HG02981 (cell line): Measurements from ENCODE around the gene CDCA7.
"Not testable (repeated sequence)": the region's sequence is repeated elsewhere in the genome, so short reads cannot be mapped to it uniquely, and the experiment has no call there.

Experiments used
- ATAC-seq: cut with Tn5 transposase; IDR thresholded peaks from one replicate; pipeline ENCODE4 v1.9.1; 2021; ENCODE audit warnings: mild to moderate bottlenecking, moderate library complexity; ENCODE audit not compliant: unreplicated experiment

CDCA7 gene

DNA sequence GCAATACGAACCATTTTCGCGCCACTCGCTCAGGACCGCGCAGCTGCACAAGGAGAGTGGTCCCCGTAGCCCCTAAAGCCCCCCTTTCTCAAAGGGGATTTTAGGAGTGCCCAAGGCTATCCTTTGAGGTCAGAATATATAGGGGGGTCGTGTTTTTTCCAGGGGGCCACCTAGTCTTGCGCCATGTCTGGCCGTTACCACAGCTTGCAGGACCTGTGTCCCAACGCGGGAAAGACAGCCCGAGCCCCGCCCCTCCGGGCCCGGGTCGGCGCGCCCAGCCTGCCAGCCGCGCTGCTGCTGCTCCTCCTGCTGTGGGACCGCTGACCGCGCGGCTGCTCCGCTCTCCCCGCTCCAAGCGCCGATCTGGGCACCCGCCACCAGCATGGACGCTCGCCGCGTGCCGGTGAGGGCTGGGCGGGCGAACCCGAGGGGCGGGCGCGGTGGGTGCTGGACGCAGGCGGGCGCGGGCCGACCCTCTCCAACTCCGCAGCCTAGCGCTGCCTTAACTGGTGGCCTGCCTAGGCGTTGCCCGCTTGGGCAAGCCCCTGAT, at the start of gene CDCA7:
TSS of gene CDCA7 (plus strand) at position 291 of the 550 bp plus-strand sequence. CDS start at position 383, 92 bp downstream.
- ATAC-seq: peak; percentile 50

- no peak for ATAC-seq
These were observed 49.4 kb upstream of the CDCA7 start for GRCh38 chr2:173305303-173305702.

DNA sequence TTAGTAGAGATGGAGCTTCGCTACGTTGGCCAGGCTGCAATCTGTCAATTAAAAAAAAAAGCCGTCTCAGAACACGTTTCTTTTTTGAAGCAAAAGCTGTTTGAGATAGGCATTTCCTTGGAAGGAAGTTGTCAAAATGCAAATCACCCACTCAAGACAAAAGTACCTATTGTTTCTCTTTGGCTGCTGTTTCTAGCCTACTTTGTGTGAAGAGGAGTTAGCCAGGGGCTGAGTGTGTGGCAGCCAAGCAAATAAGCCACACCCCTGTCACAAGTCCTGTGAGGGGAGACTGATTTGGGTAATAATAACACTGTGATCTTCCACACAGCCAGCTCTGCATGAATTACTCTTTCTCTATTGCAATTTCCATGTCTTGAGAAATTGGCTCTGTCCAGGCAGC, 47.4 kb upstream of the CDCA7 start:
- no peak for ATAC-seq

GRCh38 chr2:173309370-173309769, 45.3 kb upstream of the CDCA7 start:
- ATAC-seq: not testable (repeated sequence)

DNA sequence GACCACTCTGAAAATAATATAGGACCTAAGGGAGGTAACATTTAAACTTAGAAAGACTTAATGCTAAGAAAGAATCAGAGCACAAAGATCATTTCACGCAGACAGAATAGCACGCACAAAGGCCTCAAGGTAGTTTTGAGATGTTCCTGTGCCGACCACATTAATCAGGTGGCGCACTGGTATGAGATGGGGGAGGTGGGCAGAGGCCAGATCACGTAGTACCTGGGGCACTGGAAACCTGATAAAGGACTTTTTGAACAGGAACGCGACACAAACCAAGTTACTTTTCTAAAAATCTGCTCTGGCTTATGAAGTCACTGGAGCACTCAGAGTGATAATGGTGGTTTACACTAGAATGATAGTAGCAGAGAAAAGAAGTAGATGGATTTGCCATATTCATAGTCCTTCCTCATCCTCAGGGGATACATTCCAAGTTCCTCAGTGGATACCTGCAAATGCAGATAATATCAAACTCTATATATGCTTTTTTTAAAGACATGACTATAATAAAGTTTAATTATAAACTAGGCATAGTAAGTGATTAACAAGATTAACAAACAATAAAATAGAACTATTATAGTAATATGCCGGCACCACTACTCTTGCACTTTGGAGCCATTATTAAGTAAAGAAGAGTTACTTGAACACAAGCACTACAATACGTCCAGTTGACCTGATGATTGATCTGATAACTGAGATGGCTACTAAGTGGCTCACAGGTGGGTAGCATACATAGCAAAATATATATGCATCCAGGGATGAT, 42.6 kb upstream of the CDCA7 start:
- ATAC-seq: no peak

DNA sequence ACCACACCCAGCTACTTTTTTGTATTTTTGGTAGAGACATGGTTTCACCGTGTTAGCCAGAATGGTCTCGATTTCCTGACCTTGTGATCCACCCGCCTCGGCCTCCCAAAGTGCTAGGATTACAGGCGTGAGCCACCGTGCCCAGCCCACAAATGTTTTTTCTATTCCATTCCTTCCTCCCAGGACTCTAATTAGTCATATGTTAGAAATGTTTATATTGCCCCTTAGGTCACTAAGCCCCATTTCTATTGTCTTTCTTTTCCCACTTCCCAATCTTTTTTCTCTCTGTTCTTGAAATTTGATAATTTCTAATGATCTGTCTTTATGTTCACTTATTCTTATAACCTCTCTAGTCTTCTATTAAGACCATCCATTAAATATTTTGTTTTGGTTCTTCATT, 31.3 kb upstream of the CDCA7 start:
- no peak for ATAC-seq

DNA sequence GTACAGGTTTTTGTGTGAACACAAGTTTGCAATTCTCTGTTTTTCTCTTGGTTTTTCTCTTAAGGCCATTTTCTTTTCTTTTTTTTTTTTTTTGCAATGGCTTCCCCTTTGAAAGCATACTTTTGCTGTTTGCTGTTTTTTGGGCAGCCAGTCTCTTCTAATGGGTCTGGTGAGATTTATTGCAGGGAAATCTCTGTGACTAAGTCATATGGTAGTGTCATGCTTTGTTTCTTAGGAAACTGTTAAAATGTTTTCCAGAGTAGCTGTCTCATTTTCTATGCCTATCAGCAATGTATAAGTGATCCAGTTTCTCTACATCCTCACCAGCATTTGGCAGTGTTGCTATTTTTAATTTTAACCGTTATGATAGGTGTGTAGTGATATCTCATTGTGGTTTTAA, 27.9 kb upstream of the CDCA7 start:
- ATAC-seq: no peak

DNA sequence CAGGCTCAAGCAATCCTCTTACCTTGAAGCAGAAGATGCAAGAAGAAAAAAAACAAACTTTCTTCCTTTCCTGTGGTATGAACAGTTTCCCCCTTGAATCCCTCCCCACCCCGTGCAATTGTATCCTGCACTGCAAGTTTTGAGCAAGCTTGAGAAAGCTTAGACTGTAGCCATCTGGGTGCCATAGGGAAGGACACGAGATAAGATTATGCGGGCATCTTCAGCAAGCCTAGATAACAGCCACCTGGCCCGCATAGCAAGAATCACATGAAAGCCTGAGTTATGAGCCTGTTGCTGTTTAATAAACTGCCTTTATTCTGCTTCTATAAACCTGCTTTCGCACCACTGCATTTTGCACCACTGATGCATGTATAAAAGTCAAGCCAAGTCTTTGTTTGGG, 27.3 kb upstream of the CDCA7 start:
- ATAC-seq: no peak

DNA sequence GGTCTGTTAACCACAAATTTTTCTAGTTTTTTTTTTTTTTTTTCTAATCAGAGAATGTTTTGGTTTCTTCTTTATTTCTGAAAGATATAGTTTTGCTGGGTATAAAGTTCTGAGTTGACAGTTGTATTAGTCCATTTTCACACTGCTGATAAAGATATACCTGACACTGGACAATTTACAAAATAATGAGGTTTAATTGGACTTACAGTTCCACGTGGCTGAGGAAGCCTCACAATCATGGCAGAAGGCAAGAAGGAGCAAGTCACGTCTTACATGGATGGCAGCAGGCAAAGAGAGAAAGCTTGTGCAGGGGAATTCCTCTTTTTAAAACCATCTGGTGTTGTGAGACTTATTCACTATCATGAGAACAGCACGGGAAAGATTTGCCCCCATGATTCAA, 21.7 kb upstream of the CDCA7 start:
- ATAC-seq: not testable (repeated sequence)

- ATAC-seq: no peak
These were observed 14.9 kb upstream of the CDCA7 start for GRCh38 chr2:173339807-173340206.

DNA sequence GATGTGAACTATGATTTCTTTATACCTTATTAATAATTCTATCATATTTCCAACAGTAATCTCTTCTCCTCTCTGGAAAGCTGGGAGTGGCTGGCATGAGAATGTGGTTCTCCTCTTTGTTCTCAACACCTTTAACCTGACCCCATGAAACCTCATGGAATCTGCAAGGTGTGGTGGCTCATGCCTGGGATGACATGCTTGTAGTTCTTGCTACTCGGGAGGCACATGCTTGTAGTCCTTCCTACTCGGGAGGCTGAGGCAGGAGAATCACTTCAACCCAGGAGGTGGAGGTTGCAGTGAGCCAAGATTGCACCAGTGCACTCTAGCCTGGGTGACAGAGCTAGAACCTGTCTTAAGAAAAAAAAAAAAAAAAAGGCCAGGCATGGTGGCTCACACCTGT, 10.8 kb upstream of the CDCA7 start:
- ATAC-seq: no peak

GRCh38 chr2:173346035-173346434, 8.6 kb upstream of the CDCA7 start:
- ATAC-seq: no peak

DNA sequence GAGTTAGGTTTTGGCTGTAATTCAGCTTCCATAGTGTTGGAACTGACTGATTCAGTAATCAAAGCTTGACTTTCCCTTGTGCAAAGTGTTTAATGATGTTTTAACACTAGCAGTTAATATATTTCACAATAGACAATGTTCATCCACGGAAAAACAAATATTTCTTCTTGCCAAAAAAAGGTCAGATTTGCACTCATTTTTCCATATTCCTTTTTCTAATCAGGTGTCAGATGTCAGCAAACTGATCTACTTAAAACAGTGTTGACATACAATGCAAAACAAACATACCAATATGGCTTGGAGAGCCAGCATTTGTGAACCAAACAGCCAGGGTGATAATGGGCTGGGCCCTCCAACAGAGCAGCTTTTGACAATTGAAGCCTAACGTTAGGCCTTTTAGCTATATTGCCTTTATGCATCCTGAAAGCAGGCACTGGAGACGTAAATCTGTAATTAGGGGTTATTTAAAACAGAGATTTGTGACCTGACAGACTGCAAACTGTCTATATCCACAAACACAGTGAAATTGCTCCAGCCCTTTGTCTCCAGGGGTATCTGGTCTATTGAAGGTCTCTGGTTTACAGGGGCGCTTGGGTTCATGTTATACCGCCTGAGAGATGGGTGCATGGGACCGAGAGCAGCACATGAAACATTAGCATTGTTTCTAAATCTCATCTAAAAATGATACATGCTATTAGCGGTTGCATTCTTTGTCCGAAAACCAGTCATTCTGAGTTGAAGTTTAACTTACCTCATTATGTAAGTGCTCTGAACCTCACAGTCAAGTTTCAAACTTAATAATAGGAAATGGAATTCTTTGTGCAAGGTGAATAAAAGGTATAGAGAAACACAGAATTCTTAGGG, 7.1 kb upstream of the CDCA7 start:
- no peak for ATAC-seq

DNA sequence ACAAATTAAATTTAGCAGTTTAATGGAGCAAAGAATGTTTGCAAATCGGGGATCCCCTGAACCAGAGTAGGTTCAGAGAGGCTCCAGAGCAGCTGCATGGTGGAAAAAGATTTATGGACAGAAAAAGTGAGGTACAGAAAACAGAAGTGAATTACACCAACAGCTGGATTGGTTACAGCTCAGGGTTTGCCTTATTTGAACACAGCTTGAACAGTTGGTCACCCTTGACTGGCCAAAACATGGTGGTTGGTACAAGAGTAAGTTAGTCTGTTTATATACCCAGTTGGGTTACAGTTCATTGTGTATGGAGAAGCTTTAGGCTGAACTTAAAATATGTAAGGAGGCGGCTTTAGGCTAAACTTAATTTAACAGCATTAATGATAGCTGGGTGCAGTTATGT, 5.4 kb upstream of the CDCA7 start:
- no peak for ATAC-seq

DNA sequence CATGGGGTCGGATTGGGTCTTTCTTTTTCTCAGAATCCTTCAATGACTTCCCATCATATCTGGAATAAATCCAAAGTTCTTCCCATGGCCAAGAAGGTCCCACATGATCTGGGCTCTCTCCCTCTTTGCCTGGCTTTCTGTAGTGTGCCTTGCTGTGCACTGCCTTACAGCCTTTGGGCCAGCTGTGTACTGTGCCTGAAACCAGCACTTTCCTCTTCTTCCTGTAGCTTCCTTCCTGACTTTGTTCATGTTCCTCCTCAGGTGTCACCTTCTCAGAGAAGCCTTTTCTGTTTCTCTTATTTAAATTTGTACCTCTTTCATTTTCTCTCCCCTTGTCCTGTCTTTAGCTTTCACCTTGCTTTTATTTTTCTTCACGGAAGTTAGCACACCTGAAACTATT, 4.3 kb upstream of the CDCA7 start:
- ATAC-seq: no peak

- no peak for ATAC-seq
These were observed 2.8 kb upstream of the CDCA7 start for GRCh38 chr2:173351879-173352278.

DNA sequence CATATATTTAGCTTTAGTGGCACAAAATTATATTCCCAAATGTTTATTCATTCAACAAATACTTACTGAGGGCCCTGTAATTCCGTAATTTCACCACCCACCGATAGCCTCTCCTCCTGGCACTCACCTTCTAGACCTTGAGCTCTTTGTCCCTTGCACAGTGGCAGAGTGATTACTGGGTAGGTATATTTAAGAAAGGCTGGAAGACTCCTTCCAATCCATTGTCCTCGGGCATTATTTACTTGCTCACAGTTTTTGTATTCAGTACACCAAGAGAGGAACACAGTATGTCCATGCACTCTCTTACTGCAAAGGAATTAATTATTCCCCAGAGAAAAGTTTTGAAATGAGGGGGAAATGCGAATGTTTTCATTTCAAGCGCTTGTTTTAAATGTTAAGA, 1.1 kb upstream of the CDCA7 start:
- ATAC-seq: no peak

DNA sequence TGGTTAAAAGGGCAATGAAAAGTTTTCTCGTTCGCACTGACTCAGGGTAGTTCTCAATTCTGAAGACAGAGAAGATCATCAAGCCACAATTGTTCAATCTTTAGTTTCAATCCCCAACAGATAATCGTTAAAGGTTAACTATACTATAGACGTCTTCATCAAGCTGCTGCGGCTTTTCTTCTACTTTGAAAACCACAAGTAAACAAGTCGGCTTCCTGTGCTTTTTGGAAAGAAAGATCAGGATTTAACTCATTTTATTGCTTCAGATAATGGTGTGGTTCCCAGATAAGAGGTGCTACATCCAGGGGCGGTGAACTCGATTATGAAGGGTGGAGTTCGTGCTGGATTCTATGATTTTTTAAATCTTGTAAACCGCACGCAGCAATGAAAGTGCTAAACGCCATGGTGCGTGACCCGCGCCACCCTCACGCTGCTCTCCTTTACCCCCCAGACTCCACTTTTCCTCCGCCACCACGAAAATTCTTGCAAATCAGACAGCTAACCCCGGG, 545 bp upstream of the CDCA7 start:
- peak; percentile 52 for ATAC-seq

DNA sequence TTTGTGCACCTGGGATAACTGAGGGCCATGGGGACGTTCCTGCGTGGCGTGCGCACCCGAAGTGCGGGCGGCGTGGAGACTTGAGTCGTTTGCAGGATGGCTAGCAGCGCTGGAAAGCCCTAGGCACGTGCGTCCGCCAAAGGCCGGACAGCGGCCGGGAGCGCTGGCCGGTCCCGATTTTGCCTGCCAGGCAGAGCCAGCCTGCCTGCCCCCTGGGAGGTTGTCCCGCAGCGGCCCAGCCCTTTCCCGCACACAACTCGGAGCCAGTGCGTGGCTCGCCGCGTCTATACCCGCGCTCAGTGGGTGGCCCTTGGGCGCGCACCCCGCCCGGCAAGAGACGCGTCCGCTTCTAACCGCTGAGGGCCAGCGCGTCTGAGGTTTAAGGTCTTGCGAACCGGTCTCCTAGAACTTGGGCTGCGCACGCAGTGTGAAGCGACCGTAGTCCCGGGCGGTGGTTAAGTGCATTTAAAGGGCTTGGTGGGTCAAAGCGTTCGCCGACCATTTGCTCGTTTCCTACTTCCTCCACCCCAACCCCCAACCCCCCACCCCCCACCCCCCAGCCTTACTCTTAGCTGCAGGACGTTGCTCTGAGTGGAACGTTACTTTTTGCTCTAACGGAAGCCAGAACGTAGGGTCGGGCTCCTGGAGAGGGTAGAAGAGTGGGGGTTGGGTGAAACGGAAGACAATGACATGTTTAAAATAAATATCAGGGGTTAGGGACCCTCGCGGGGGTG, 627 bp downstream of the CDCA7 start:
- ATAC-seq: peak; percentile 20

DNA sequence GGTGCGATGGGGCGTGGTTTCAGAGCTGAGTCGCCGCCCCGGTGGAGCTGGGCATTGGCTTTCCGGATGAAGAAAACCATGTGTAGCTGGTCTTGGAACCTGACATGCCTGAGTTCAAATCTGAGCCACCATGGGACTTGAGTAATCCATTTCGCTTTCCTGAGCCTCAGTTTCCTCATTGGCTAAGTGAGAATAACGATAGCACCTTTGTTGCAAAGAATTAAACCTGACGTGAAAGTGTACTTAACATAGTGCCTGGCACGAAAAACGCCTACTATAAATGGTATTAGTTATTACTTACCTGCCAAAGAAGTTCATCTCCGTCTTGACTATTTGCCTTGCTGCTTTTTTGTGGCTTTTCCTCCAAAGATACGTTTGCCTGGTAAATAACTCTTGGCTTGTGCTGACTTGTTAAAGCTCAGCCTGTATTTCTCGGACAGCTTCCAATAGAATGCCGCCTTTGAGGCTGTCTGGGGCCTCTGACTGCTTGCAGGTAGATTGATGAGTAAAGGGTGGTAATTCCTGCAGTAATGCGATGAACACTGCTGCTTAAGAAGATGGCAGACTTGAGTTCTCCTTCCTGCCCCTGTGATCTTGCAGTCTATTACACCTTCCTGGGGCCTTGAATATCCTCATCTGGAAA, 1.3 kb downstream of the CDCA7 start:
- ATAC-seq: no peak
